PFSK-1 (cell line): Measurements from ENCODE around the gene GNG13.
A peak's percentile ranks its signal among the peaks of the same experiment; 100 is the strongest.

ENCODE experiments used
- POLR2AphosphoS5 ChIP-seq: IDR thresholded peaks from 2 replicates; pipeline ENCODE4 v1.6.1; 2012; ENCODE audit warnings: low read depth, mild to moderate bottlenecking, control low read depth, low read length, moderate library complexity
- TAF1 ChIP-seq: IDR thresholded peaks from 2 replicates; pipeline ENCODE4 v1.6.1; 2012; ENCODE audit warnings: low read length, control low read depth, borderline replicate concordance; ENCODE audit not compliant: insufficient read depth

DNA sequence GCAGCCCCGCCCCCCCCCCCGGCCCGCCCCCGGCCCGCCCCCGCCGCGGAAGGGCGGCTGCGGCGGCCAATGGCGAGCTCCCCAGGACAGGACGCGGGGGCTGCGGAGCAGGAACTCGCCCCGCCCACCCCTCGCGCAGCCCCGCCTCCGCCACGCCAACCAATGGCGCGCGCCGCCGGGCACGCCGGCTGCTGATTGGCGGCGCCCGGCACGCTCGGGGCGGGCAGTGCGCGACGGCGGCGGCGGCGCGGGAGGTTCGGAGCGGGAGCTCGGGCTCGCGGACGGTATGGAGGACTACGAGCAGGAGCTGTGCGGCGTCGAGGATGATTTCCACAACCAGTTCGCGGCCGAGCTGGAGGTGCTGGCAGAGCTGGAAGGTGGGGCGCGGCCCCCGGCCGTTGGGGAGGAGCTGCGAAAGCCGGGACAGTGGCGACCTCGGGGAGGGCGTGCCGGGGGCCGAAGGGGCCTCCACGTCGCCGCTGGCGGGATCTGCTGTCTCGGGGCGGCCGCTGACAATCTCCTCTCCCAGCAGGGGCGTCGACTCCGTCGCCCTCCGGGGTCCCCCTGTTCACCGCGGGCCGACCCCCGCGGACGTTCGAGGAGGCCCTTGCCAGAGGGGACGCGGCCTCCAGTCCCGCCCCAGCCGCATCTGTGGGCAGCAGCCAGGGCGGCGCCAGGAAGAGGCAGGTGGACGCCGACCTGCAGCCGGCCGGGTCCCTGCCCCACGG, 12.0 kb downstream of the GNG13 start, which contains the start of gene CHTF18:
- TF ChIP-seq TAF1, result peak; percentile 35; the same call in 1 of the 2 replicates
- TF ChIP-seq POLR2AphosphoS5, result no peak
